ENCODE measurements around the gene FBXL20. TPM values are rescaled to one million over a fixed set of nuclear protein-coding genes. Genes with fewer than 3 reads are reported as not detected.
"Not testable (repeated sequence)": the region's sequence is repeated elsewhere in the genome, so short reads cannot be mapped to it uniquely, and the experiment has no call there.

The FBXL20 gene
- total RNA-seq, 1 experiment from 2014 or later = 6.8 TPM

GRCh38 chr17:39305978-39306377 lies 95.4 kb downstream of the FBXL20 start:
- Histone ChIP-seq H3K4me1 (ENCODE audit: insufficient read depth, low read length, poor library complexity, severe bottlenecking) (no peaks in the 10 kb centered on the region), H3K27me3 (replicated peaks; ENCODE audit: insufficient read depth, low read depth, low read length, poor library complexity) (no peaks in the 10 kb centered on the region), H3K36me3 (ENCODE audit: insufficient read depth, low read length, poor library complexity, severe bottlenecking) (no peaks in the 10 kb centered on the region), H3K27ac (ENCODE audit: low read depth, low read length, poor library complexity, severe bottlenecking) (no peak overlapping the region), H3K4me3 (ENCODE audit: low read depth, low read length, poor library complexity, severe bottlenecking) (no peak overlapping the region), H3K9me3 (ENCODE audit: low read depth, low read length, poor library complexity, severe bottlenecking) (no peaks in the 10 kb centered on the region)
- no TSS peak for BruUV-seq (replicated peaks)
- POLR2A ChIA-PET (ENCODE audit: low non-redundant PET) = no interaction called here
- no peak for DNase-seq (ENCODE audit: low spot score)
- TF ChIP-seq, protein P1, sequence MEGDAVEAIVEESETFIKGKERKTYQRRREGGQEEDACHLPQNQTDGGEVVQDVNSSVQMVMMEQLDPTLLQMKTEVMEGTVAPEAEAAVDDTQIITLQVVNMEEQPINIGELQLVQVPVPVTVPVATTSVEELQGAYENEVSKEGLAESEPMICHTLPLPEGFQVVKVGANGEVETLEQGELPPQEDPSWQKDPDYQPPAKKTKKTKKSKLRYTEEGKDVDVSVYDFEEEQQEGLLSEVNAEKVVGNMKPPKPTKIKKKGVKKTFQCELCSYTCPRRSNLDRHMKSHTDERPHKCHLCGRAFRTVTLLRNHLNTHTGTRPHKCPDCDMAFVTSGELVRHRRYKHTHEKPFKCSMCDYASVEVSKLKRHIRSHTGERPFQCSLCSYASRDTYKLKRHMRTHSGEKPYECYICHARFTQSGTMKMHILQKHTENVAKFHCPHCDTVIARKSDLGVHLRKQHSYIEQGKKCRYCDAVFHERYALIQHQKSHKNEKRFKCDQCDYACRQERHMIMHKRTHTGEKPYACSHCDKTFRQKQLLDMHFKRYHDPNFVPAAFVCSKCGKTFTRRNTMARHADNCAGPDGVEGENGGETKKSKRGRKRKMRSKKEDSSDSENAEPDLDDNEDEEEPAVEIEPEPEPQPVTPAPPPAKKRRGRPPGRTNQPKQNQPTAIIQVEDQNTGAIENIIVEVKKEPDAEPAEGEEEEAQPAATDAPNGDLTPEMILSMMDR (conservative IDR thresholded peaks at IDR 0.05; ENCODE audit: low read depth, low read length) = no peak
- TF ChIP-seq EZH2 (IDR thresholded peaks at IDR 0.05; ENCODE audit: borderline replicate concordance, low read depth, low read length, poor library complexity, severe bottlenecking) = no peak
- intact Hi-C loops (cut with micrococcal nuclease; ENCODE audit: unreplicated experiment) = no loop called here
- CTCF ChIA-PET = no interaction called here

DNA sequence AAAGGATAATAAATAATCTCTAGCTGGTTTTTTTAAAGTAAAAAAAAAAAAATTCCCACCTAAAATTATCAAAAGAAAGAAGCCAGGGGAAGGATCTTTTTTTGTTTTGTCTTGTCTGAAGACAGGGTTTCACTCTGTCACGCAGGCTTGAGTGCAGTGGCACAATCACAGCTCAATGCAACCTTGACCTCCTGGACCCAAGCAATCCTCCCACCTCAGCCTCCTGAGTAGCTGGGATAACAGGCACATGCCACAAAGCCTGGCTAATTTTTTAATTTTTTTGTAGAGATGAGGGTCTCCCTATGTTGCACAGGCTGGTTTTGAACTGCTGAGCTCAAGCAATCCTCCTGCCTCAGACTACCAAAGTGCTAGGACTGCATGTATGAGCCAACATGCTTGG lies 97.2 kb downstream of the FBXL20 start:
- no TSS peak for BruUV-seq (replicated peaks)
- Histone ChIP-seq H3K27me3 (replicated peaks; ENCODE audit: insufficient read depth, low read depth, low read length, poor library complexity) (no peaks in the 10 kb centered on the region), H3K27ac (ENCODE audit: low read depth, low read length, poor library complexity, severe bottlenecking) (no peak overlapping the region), H3K36me3 (ENCODE audit: insufficient read depth, low read length, poor library complexity, severe bottlenecking) (no peaks in the 10 kb centered on the region), H3K4me1 (ENCODE audit: insufficient read depth, low read length, poor library complexity, severe bottlenecking) (no peaks in the 10 kb centered on the region), H3K4me3 (ENCODE audit: low read depth, low read length, poor library complexity, severe bottlenecking) (no peak overlapping the region), H3K9me3 (ENCODE audit: low read depth, low read length, poor library complexity, severe bottlenecking) (no peaks in the 10 kb centered on the region)
- ChIA-PET CTCF (no interaction called here), POLR2A (ENCODE audit: low non-redundant PET) (interaction anchor here (0.7 kb wide), 1 partner anchor 20 kb away, joined by 3 read pairs; no protein-coding TSS in a partner anchor)
- DNase-seq (ENCODE audit: low spot score) = no peak
- intact Hi-C loops (cut with micrococcal nuclease; ENCODE audit: unreplicated experiment) = no loop called here
- no peak for TF ChIP-seq EZH2 (IDR thresholded peaks at IDR 0.05; ENCODE audit: borderline replicate concordance, low read depth, low read length, poor library complexity, severe bottlenecking)
- TF ChIP-seq, protein P1 (conservative IDR thresholded peaks at IDR 0.05; ENCODE audit: low read depth, low read length) = no peak

GRCh38 chr17:39294060-39294459 lies 107.4 kb downstream of the FBXL20 start:
- intact Hi-C loops (cut with micrococcal nuclease; ENCODE audit: unreplicated experiment) = no loop called here
- Histone ChIP-seq H3K27me3 (replicated peaks; ENCODE audit: insufficient read depth, low read depth, low read length, poor library complexity) (no peaks in the 10 kb centered on the region), H3K36me3 (ENCODE audit: insufficient read depth, low read length, poor library complexity, severe bottlenecking) (no peaks in the 10 kb centered on the region), H3K4me3 (ENCODE audit: low read depth, low read length, poor library complexity, severe bottlenecking) (no peak overlapping the region), H3K9me3 (ENCODE audit: low read depth, low read length, poor library complexity, severe bottlenecking) (no peaks in the 10 kb centered on the region), H3K27ac (ENCODE audit: low read depth, low read length, poor library complexity, severe bottlenecking) (no peak overlapping the region), H3K4me1 (ENCODE audit: insufficient read depth, low read length, poor library complexity, severe bottlenecking) (no peaks in the 10 kb centered on the region)
- BruUV-seq (replicated peaks) = no TSS peak
- ChIA-PET CTCF (interaction anchor here (0.6 kb wide), 1 partner anchor 13 kb away, joined by 3 read pairs; no protein-coding TSS in a partner anchor), POLR2A (ENCODE audit: low non-redundant PET) (no interaction called here)
- no peak for DNase-seq (ENCODE audit: low spot score)
- TF ChIP-seq, protein P1 (conservative IDR thresholded peaks at IDR 0.05; ENCODE audit: low read depth, low read length) = no peak
- TF ChIP-seq EZH2 (IDR thresholded peaks at IDR 0.05; ENCODE audit: borderline replicate concordance, low read depth, low read length, poor library complexity, severe bottlenecking) = no peak

GRCh38 chr17:39292546-39292945 lies 108.9 kb downstream of the FBXL20 start:
- H3K4me1 ChIP-seq (ENCODE audit: insufficient read depth, low read length, poor library complexity, severe bottlenecking); POLR2A ChIA-PET (ENCODE audit: low non-redundant PET); H3K9me3 ChIP-seq (ENCODE audit: low read depth, low read length, poor library complexity, severe bottlenecking); CTCF ChIA-PET; H3K36me3 ChIP-seq (ENCODE audit: insufficient read depth, low read length, poor library complexity, severe bottlenecking); H3K4me3 ChIP-seq (ENCODE audit: low read depth, low read length, poor library complexity, severe bottlenecking); H3K27me3 ChIP-seq (replicated peaks; ENCODE audit: insufficient read depth, low read depth, low read length, poor library complexity); H3K27ac ChIP-seq (ENCODE audit: low read depth, low read length, poor library complexity, severe bottlenecking); DNase-seq (ENCODE audit: low spot score); intact Hi-C loops (cut with micrococcal nuclease; ENCODE audit: unreplicated experiment); BruUV-seq (replicated peaks): not testable (repeated sequence)

- H3K9me3 ChIP-seq (ENCODE audit: low read depth, low read length, poor library complexity, severe bottlenecking); DNase-seq (ENCODE audit: low spot score); H3K27ac ChIP-seq (ENCODE audit: low read depth, low read length, poor library complexity, severe bottlenecking); POLR2A ChIA-PET (ENCODE audit: low non-redundant PET); H3K4me1 ChIP-seq (ENCODE audit: insufficient read depth, low read length, poor library complexity, severe bottlenecking); intact Hi-C loops (cut with micrococcal nuclease; ENCODE audit: unreplicated experiment); H3K4me3 ChIP-seq (ENCODE audit: low read depth, low read length, poor library complexity, severe bottlenecking); H3K27me3 ChIP-seq (replicated peaks; ENCODE audit: insufficient read depth, low read depth, low read length, poor library complexity); BruUV-seq (replicated peaks); H3K36me3 ChIP-seq (ENCODE audit: insufficient read depth, low read length, poor library complexity, severe bottlenecking); CTCF ChIA-PET: not testable (repeated sequence)
Measured at GRCh38 chr17:39286513-39286912, 114.9 kb downstream of the FBXL20 start.

Data from A673 (cell line).